Calu3 (cell line): ENCODE measurements around the gene PCSK5. TPM values are rescaled to one million over a fixed set of nuclear protein-coding genes. Genes with fewer than 3 reads are reported as not detected.

Experiments
- BruUV-seq: library from RNA; stranded (reverse); fragments of 400-500 nt; replicated peaks from 2 replicates; lab custom pipeline; 2021; lab: Mats Ljungman, UMichigan
- CTCF ChIA-PET: fragments of 300-600 bp; sonication (Branson Sonifier 250); formaldehyde crosslinking; loops from one replicate; lab custom pipeline; 2022; ENCODE audit warnings: antibody characterized with exemption; lab: Charles Lee
- DNase-seq: peaks from one replicate; pipeline ENCODE4 v3.0.0; 2022
- H3K27ac Mint-ChIP-seq: one replicate; pipeline ENCODE4 v1.8.0; 2022; ENCODE audit warnings: mixed read lengths; ENCODE audit not compliant: unreplicated experiment
- H3K27me3 Mint-ChIP-seq: one replicate; pipeline ENCODE4 v1.8.0; 2022; ENCODE audit warnings: mixed read lengths; ENCODE audit not compliant: unreplicated experiment
- H3K36me3 Mint-ChIP-seq: one replicate; pipeline ENCODE4 v1.8.0; 2022; ENCODE audit warnings: mild to moderate bottlenecking, moderate library complexity, mixed read lengths; ENCODE audit not compliant: insufficient read depth, unreplicated experiment
- H3K4me1 Mint-ChIP-seq: one replicate; pipeline ENCODE4 v1.8.0; 2022; ENCODE audit warnings: mild to moderate bottlenecking, low read depth, mixed read lengths; ENCODE audit not compliant: unreplicated experiment
- H3K4me3 Mint-ChIP-seq: one replicate; pipeline ENCODE4 v1.8.0; 2022; ENCODE audit warnings: mild to moderate bottlenecking, low read depth, moderate library complexity, mixed read lengths; ENCODE audit not compliant: unreplicated experiment
- H3K9me3 Mint-ChIP-seq: one replicate; pipeline ENCODE4 v1.8.0; 2022; ENCODE audit warnings: low read depth, mixed read lengths; ENCODE audit not compliant: unreplicated experiment
- CTCF ChIP-seq: fragments of 200-600 bp; IDR thresholded peaks from one replicate; pipeline ENCODE4 v1.8.0; 2022; ENCODE audit warnings: antibody characterized with exemption; ENCODE audit not compliant: unreplicated experiment
- intact Hi-C: fragments of 100-400 bp; cut with micrococcal nuclease; formaldehyde crosslinking; loops from one replicate; pipeline ENCODE4 v1.10.0; 2022; ENCODE audit not compliant: unreplicated experiment
- total RNA-seq: library from RNA; stranded (reverse); gene quantifications from 2 replicates; pipeline ENCODE4 v1.2.3, GENCODE V29; 2022

PCSK5 gene
- total RNA-seq, 1 experiment from 2014 or later = 38.4 TPM

DNA sequence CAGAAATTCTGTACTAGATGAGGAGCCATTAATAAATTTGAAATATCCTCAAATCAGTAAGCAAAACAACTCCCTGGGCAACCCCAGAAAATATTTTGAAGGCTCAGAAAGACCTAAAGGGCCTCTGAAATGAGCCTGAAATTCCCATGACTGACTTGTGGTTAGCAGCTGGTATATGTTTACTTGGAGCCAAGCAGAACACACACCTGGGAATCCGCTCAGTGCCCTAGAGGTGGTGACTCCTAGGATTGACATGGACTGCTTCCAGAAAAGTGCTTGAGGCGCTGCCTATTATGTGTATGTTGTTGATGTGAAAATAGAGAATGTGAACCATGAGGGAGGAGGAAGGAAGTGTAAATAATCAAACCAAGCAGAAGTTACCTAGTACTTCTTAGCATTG, 489.0 kb downstream of the PCSK5 start:
- no peaks in the 10 kb centered on the region for H3K9me3 Mint-ChIP-seq
- CTCF ChIA-PET = no interaction called here
- no peak for TF ChIP-seq CTCF
- peaks cover 18% of the 10 kb centered on the region for H3K4me1 Mint-ChIP-seq
- H3K36me3 Mint-ChIP-seq = no peaks in the 10 kb centered on the region
- no peak for DNase-seq
- no TSS peak for BruUV-seq
- intact Hi-C loops = no loop called here
- no peak overlapping the region for H3K4me3 Mint-ChIP-seq
- H3K27ac Mint-ChIP-seq = no peak overlapping the region
- H3K27me3 Mint-ChIP-seq = no peaks in the 10 kb centered on the region

- CTCF ChIA-PET = no interaction called here
- no peaks in the 10 kb centered on the region for H3K4me1 Mint-ChIP-seq
- H3K9me3 Mint-ChIP-seq = no peaks in the 10 kb centered on the region
- H3K27ac Mint-ChIP-seq = no peak overlapping the region
- DNase-seq = no peak
- no peak for TF ChIP-seq CTCF
- BruUV-seq = no TSS peak
- peaks cover 23% of the 10 kb centered on the region for H3K36me3 Mint-ChIP-seq
- H3K27me3 Mint-ChIP-seq = no peaks in the 10 kb centered on the region
- no peak overlapping the region for H3K4me3 Mint-ChIP-seq
- intact Hi-C loops = no loop called here
These were observed 500.2 kb downstream of the PCSK5 start for GRCh38 chr9:76390656-76391055.

GRCh38 chr9:76394195-76394959, 503.9 kb downstream of the PCSK5 start, which contains the start of gene RFK:
Gene RFK, minus strand, starts transcription at chr9:76394426. Its CDS starts 255 bp downstream, at chr9:76394171.
- Mint-ChIP-seq H3K27ac (peak within 1 kb of the TSS; percentile 91), H3K9me3 (no peaks in the 10 kb centered on the region), H3K36me3 (peaks cover 23% of the 10 kb centered on the region), H3K27me3 (no peaks in the 10 kb centered on the region), H3K4me1 (no peaks in the 10 kb centered on the region), H3K4me3 (peak within 1 kb of the TSS; percentile 82)
- BruUV-seq = no TSS peak
- intact Hi-C loops = loop anchor here (1.0 kb wide), 1 partner anchor 213 kb away; no protein-coding TSS in a partner anchor
- no peak for TF ChIP-seq CTCF
- CTCF ChIA-PET = interaction anchor here (0.7 to 1.8 kb wide), 7 partner anchors 10 to 539 kb away, joined by 3 to 8 read pairs (median 4); no protein-coding TSS in a partner anchor
- DNase-seq = peak; percentile 94

DNA sequence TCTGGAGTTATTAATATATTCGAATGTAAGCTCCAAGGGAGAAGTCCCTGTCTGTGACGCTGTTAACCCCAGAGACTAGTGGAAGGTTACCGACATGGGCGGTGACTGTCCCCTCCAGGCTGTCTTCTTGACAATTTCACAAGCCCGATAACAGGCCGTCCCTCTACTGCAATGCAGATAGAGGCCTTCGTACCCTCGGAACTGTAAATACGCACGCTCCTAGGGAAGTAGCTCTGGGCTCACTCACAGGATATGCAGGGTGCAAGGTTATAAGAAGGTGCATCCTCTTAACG, 504.4 kb downstream of the PCSK5 start:
- peak; percentile 13 for DNase-seq
- Mint-ChIP-seq H3K36me3 (peaks cover 23% of the 10 kb centered on the region), H3K4me1 (peaks cover 1% of the 10 kb centered on the region), H3K27me3 (no peaks in the 10 kb centered on the region), H3K4me3 (peak overlapping the region; percentile 82), H3K27ac (peak overlapping the region; percentile 91), H3K9me3 (no peaks in the 10 kb centered on the region)
- no peak for TF ChIP-seq CTCF
- CTCF ChIA-PET = interaction anchor here (0.7 to 1.8 kb wide), 5 partner anchors 9 to 540 kb away, joined by 3 to 5 read pairs (median 4); no protein-coding TSS in a partner anchor
- BruUV-seq = TSS peak; percentile 89
- intact Hi-C loops = loop anchor here (1.0 kb wide), 1 partner anchor 214 kb away; no protein-coding TSS in a partner anchor
